ENCODE results near the gene TMEM82. TPM values are rescaled to one million over a fixed set of nuclear protein-coding genes. Genes with fewer than 3 reads are reported as not detected.

TMEM82 gene
- total RNA-seq, 1 donor from 2014 or later, result not detected

DNA sequence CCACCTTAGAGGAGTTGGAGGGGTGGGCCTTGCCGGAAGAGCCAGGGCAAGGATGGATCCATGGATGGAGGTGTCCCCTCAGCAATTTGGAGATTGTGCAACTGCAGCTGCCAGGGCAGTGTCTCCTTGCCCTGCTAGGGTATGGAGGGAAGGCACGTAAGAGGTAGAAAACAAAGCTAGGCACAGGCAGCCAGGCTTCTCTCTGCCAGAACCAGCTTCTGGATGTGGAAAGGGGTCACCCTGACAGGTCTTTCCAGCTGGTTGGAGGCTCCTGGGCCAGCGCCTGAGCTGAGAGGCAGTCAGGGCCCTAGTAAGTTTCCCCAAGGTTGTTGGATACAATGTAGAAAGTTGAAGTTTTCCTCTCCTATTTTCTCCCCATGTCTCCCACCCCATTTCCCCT is 21.4 kb upstream of the TMEM82 start:
- DNase-seq, result no peak

DNA sequence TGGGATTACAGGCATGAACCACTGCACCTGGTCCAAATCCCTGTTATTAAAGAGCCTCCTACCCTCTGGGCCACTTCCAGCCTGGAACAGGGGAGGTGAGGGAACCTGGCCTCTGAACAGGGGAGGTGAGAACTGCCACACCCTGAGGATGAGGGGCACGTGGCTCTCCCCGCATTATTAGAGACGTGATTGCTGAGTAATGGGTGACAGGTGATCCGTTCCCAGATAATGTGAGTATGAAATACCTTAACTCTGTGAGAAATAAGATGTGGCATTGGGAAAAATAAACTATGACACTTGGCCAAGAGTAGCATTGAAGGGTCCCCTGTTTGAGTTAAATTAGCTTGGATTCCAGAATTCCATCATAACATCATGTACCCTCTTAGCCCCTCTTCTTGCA is 19.9 kb upstream of the TMEM82 start:
- DNase-seq, result no peak

GRCh38 chr1:15722836-15723532 is 19.3 kb upstream of the TMEM82 start:
- no peak for DNase-seq

GRCh38 chr1:15723631-15724246 is 18.6 kb upstream of the TMEM82 start:
- DNase-seq, result no peak

DNA sequence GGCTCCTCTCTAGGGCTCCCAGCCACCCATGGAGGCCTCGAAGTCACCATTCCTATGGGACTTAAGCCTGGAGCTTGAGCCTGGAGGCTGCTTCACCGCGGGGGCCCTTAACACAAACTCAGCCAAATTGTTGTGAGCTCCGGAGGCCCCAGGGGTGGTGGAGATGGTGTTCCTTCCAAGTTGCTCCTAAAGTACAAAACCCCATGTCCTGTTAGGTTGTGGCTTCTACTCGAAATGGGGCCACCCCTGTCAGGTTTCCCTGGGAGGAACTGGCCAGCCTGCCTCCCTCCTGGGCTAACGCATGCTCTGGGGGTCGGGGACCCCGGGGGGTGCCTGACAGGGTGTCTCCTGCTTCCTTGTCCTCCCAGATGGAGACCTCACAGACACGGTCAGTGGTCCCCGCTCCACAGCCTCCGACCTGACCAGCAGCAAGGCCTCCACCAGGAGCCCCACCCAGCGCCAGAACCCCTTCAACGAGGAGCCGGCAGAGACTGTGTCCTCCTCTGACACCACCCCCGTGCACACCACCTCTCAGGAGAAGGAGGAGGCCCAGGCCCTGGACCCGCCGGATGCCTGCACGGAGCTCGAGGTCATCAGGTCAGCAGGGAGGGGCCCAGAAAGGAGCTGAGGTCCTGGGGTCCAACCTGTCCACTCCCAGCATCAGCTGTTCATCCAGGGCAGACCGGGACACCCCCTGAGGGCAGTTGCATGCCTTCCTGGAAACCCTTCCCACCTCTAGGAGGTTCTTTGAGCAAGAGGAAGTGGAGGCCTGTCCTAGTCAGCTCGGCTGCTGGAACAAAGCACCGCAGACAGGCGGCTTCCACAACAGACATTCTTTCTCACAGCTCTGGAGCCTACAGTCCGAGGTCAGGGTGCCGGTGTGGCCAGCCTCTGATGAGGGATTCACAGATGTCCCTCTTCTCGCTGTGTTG is 17.1 kb upstream of the TMEM82 start:
- no peak for DNase-seq

GRCh38 chr1:15726508-15726907 is 15.8 kb upstream of the TMEM82 start:
- DNase-seq, result no peak

DNA sequence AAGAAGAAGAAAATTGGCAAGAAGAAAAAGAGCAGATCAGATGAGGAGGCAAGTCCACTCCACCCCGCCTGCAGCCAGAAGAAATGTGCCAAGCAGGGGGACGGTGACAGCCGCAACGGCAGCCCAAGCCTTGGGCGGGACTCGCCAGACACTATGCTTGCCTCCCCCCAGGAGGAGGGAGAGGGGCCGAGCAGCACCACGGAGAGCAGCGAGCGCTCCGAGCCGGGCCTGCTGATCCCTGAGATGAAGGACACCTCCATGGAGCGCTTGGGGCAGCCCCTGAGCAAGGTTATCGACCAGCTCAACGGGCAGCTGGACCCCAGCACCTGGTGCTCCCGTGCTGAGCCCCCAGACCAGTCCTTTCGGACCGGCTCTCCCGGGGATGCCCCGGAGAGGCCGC is 15.3 kb upstream of the TMEM82 start:
- no peak for DNase-seq

DNA sequence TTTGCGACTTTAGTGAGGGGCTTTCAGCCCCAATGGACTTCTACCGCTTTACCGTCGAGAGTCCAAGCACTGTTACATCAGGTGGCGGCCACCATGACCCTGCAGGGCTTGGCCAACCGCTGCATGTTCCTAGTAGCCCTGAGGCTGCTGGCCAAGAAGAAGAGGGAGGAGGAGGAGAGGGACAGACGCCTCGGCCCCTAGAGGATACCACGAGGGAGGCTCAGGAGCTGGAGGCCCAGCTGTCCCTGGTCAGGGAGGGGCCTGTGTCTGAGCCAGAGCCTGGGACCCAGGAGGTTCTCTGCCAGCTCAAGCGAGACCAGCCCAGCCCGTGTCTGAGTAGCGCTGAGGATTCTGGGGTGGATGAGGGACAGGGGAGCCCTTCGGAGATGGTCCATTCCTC is 14.9 kb upstream of the TMEM82 start:
- DNase-seq, result no peak

- no peak for DNase-seq
These were observed 14.3 kb upstream of the TMEM82 start for GRCh38 chr1:15727866-15728534.

DNA sequence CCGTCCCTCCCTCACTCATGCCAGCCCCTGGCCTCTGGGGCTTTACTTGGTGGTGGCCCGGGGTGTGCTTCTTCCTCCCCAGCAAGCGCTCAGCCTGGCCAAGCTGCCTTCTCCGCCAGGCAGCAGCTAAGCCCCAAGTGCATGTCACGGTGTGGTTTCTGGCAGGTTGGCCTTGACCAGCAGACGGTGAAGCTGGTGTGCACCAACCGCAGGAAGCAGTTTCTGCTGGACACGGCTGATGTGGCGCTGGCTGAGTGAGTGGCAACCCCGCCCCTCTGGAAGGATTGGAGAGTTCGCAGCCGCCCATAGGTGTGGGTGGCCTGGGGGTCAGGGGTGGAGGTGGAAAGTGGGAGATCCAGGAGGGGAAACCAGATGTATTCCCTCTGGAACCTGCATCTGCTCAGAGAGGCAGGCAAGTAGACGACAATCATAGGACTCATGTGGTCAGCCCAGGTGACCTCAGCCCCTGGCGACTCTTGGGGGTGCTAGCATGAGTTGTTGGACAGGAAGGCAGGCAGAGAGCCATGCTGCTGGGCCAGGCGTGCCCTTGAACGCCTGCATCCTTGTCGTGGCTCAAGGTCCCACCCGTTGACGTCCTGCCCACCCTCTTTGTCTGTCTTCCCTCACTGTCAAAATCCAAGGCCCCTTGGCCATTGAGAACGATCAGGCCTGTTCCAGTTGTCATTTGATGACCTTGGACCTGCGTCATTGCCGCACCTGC is 13.2 kb upstream of the TMEM82 start:
- DNase-seq, result no peak

GRCh38 chr1:15730423-15730822 is 11.9 kb upstream of the TMEM82 start:
- DNase-seq, result no peak

DNA sequence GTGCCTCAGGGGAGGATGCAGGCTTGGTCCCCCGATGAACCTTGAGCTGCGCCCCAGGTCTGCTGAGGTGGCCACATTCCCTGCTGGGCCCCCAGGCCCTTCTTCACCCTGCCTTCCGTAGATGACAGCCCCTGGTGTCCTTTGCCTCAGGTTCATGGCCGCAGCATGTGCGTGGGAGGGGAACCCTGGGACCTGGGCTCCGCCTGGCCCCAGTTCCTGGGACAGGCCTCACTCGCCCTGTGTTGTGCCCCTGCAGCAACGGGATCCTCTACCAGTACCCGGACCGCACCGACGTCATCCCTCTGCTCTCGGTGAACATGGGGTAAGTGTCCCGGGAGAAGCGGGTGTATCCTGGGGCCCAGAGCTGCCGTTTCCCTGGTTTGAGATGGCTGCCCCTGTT is 11.4 kb upstream of the TMEM82 start:
- DNase-seq, result no peak

DNA sequence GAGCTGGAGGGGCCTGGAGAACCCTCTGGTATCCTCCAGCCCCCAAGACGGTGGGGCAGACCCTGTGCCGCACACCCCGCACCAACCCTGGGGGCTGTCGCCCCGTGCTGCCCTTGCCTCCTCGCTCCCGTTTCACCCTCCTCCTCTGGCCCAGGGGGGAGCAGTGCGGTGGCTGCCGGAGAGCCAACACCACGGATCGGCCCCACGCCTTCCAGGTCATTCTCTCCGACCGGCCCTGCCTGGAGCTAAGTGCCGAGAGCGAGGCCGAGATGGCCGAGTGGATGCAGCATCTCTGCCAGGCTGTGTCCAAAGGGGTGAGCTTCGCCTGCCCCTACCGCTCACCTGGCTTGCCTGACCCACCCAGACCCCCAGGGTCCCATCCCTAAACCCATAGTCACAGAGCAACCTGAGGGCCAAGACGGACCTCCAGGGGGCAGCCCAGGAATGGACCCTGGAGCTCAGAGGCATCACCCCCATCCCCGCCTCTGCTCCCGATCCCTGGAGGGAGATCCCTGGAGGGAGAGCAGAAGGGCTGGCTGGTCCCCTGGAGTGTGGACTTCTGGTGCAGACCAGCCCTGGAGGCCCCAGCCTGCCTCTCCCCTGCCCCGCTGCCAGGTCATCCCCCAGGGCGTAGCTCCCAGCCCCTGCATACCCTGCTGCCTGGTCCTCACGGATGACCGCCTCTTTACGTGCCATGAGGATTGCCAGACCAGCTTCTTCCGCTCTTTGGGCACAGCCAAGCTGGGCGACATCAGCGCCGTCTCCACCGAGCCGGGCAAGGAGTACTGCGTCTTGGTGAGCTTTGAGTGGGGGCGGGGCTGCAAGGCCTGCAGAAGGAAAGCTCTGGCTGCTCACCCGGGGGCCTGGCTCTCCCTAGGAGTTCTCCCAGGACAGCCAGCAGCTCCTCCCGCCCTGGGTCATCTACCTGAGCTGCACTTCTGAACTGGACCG is 10.3 kb upstream of the TMEM82 start:
- no peak for DNase-seq

GRCh38 chr1:15732686-15733081 is 9.6 kb upstream of the TMEM82 start:
- no peak for DNase-seq

DNA sequence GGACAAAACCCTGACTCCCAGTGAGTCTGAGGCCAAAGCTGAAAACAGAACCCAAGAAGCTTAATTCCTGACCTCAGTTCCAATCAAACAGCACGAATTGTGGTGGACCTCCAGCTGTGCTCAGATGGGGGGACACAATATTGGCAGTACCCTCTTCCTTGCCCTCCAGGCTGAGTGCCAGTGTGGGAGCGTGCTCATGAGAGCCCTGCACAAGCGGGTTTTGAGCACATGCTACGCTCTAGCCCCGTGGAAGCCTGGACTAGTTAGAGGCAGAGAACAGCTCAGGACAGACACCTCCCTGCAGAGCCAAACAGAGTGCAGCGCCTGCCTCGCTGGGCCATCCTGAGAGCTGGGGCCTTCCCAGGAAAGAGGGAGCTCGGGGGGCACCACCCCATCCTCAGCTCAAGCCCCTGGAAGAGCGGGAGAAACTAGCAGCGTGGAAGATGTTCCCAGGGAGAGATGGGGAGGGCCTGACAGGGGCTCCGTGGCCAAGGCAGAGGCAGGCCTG is 9.0 kb upstream of the TMEM82 start:
- no peak for DNase-seq

GRCh38 chr1:15733726-15734226 is 8.5 kb upstream of the TMEM82 start:
- no peak for DNase-seq

GRCh38 chr1:15734296-15734695 is 8.0 kb upstream of the TMEM82 start:
- no peak for DNase-seq

- DNase-seq, result no peak
These were observed 7.4 kb upstream of the TMEM82 start for GRCh38 chr1:15734901-15735300.

GRCh38 chr1:15735304-15736037 is 6.8 kb upstream of the TMEM82 start:
- DNase-seq, result no peak

All from skin of body (tissue), 2 donors.